ENCODE data around the gene ST6GALNAC5.

ST6GALNAC5 gene

GRCh38 chr1:77026135-77026534, 158.9 kb downstream of the ST6GALNAC5 start:
- DNase-seq (ENCODE audit: low read depth in 1 of 2, low spot score in 1 of 2) = no peak
- H3K27ac ChIP-seq (replicated peaks) = no peak overlapping the region
- TF ChIP-seq GABPA (IDR thresholded peaks at IDR 0.05; ENCODE audit: low read depth) = no peak
- TF ChIP-seq SPI1 (IDR thresholded peaks at IDR 0.05; ENCODE audit: borderline replicate concordance, low read depth) = no peak
- TF ChIP-seq POLR2AphosphoS5 (IDR thresholded peaks at IDR 0.05; ENCODE audit: low read depth) = no peak
- TF ChIP-seq, protein P1, sequence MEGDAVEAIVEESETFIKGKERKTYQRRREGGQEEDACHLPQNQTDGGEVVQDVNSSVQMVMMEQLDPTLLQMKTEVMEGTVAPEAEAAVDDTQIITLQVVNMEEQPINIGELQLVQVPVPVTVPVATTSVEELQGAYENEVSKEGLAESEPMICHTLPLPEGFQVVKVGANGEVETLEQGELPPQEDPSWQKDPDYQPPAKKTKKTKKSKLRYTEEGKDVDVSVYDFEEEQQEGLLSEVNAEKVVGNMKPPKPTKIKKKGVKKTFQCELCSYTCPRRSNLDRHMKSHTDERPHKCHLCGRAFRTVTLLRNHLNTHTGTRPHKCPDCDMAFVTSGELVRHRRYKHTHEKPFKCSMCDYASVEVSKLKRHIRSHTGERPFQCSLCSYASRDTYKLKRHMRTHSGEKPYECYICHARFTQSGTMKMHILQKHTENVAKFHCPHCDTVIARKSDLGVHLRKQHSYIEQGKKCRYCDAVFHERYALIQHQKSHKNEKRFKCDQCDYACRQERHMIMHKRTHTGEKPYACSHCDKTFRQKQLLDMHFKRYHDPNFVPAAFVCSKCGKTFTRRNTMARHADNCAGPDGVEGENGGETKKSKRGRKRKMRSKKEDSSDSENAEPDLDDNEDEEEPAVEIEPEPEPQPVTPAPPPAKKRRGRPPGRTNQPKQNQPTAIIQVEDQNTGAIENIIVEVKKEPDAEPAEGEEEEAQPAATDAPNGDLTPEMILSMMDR (IDR thresholded peaks at IDR 0.05; ENCODE audit: insufficient read depth, low read length) = no peak
- TF ChIP-seq, protein P2, sequence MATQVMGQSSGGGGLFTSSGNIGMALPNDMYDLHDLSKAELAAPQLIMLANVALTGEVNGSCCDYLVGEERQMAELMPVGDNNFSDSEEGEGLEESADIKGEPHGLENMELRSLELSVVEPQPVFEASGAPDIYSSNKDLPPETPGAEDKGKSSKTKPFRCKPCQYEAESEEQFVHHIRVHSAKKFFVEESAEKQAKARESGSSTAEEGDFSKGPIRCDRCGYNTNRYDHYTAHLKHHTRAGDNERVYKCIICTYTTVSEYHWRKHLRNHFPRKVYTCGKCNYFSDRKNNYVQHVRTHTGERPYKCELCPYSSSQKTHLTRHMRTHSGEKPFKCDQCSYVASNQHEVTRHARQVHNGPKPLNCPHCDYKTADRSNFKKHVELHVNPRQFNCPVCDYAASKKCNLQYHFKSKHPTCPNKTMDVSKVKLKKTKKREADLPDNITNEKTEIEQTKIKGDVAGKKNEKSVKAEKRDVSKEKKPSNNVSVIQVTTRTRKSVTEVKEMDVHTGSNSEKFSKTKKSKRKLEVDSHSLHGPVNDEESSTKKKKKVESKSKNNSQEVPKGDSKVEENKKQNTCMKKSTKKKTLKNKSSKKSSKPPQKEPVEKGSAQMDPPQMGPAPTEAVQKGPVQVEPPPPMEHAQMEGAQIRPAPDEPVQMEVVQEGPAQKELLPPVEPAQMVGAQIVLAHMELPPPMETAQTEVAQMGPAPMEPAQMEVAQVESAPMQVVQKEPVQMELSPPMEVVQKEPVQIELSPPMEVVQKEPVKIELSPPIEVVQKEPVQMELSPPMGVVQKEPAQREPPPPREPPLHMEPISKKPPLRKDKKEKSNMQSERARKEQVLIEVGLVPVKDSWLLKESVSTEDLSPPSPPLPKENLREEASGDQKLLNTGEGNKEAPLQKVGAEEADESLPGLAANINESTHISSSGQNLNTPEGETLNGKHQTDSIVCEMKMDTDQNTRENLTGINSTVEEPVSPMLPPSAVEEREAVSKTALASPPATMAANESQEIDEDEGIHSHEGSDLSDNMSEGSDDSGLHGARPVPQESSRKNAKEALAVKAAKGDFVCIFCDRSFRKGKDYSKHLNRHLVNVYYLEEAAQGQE (IDR thresholded peaks at IDR 0.05; ENCODE audit: insufficient replicate concordance, low read depth) = no peak
- H3K27me3 ChIP-seq (ENCODE audit: insufficient read depth, poor library complexity, severe bottlenecking) = no peaks in the 10 kb centered on the region
- no peak overlapping the region for H3K4me3 ChIP-seq (replicated peaks; ENCODE audit: insufficient read depth, low read length)

- Histone ChIP-seq H3K27ac (replicated peaks) (no peak overlapping the region), H3K27me3 (ENCODE audit: insufficient read depth, poor library complexity, severe bottlenecking) (no peaks in the 10 kb centered on the region), H3K4me3 (replicated peaks; ENCODE audit: insufficient read depth, low read length) (no peak overlapping the region)
- no peak for DNase-seq (ENCODE audit: low read depth in 1 of 2, low spot score in 1 of 2)
- TF ChIP-seq, protein P2 (IDR thresholded peaks at IDR 0.05; ENCODE audit: insufficient replicate concordance, low read depth) = no peak
- TF ChIP-seq POLR2AphosphoS5 (IDR thresholded peaks at IDR 0.05; ENCODE audit: low read depth) (no peak), SPI1 (IDR thresholded peaks at IDR 0.05; ENCODE audit: borderline replicate concordance, low read depth) (no peak), GABPA (IDR thresholded peaks at IDR 0.05; ENCODE audit: low read depth) (no peak)
- TF ChIP-seq, protein P1 (IDR thresholded peaks at IDR 0.05; ENCODE audit: insufficient read depth, low read length) = no peak
Measured at GRCh38 chr1:77026640-77027039, 159.4 kb downstream of the ST6GALNAC5 start.

- DNase-seq (ENCODE audit: low read depth in 1 of 2, low spot score in 1 of 2) = no peak
- Histone ChIP-seq H3K27ac (replicated peaks) (no peak overlapping the region), H3K27me3 (ENCODE audit: insufficient read depth, poor library complexity, severe bottlenecking) (no peaks in the 10 kb centered on the region), H3K4me3 (replicated peaks; ENCODE audit: insufficient read depth, low read length) (no peak overlapping the region)
- TF ChIP-seq, protein P2 (IDR thresholded peaks at IDR 0.05; ENCODE audit: insufficient replicate concordance, low read depth) = no peak
- TF ChIP-seq GABPA (IDR thresholded peaks at IDR 0.05; ENCODE audit: low read depth) = no peak
- TF ChIP-seq POLR2AphosphoS5 (IDR thresholded peaks at IDR 0.05; ENCODE audit: low read depth) = no peak
- TF ChIP-seq, protein P1 (IDR thresholded peaks at IDR 0.05; ENCODE audit: insufficient read depth, low read length) = no peak
- TF ChIP-seq SPI1 (IDR thresholded peaks at IDR 0.05; ENCODE audit: borderline replicate concordance, low read depth) = no peak
Measured at GRCh38 chr1:77027847-77028246, 160.6 kb downstream of the ST6GALNAC5 start.

Measured in HL-60 (cell line).